ENCODE measurements around the gene AKAP13. TPM values are rescaled to one million over a fixed set of nuclear protein-coding genes. Genes with fewer than 3 reads are reported as not detected.

Gene AKAP13
- total and polyA plus RNA-seq, 2 of the 13 experiments (the other 11 are each of a cell fraction or from before 2014, with no cell fraction given) = 6.7 to 27.1 TPM

GRCh38 chr15:85475317-85475701 lies 94.9 kb downstream of the AKAP13 start:
- Histone ChIP-seq H3K4me1 (ENCODE audit: insufficient read depth, low read length) (peaks cover 27% of the 10 kb centered on the region), H4K20me1 (ENCODE audit: insufficient read depth, low read length) (no peaks in the 10 kb centered on the region; the same call in 1 of the 2 replicates), H2AFZ (ENCODE audit: low read length) (no peak overlapping the region), H3K27me3 (ENCODE audit: control insufficient read depth in 1 of 2, insufficient read depth in 2 of 2, low read length in 2 of 2) (no peaks in the 10 kb centered on the region), H3K36me3 (replicated peaks in 1 of 2; ENCODE audit: control insufficient read depth in 1 of 2, insufficient read depth in 2 of 2, low read length in 2 of 2) (no peaks in the 10 kb centered on the region), H3K4me2 (ENCODE audit: low read depth, low read length) (no peak overlapping the region), H3K4me3 (replicated peaks in 1 of 3; ENCODE audit: insufficient read depth in 1 of 3, low read depth in 2 of 3, low read length in 3 of 3) (no peak overlapping the region), H3K27ac (ENCODE audit: extremely low read length, insufficient read depth, low read length) (no peak overlapping the region), H3K79me2 (ENCODE audit: insufficient read depth, low read length) (peaks cover 10% of the 10 kb centered on the region), H3K9ac (ENCODE audit: insufficient read depth, low read depth, low read length) (no peak overlapping the region), H3K9me3 (ENCODE audit: low read length) (no peaks in the 10 kb centered on the region)
- no TSS peak for BruUV-seq (replicated peaks)
- no peak for ATAC-seq
- in situ Hi-C loops (cut with HindIII; ENCODE audit: extremely low pct_ligation_motif_present, low pct_unique_long_range_greater_than_20kb) (no loop called here), intact Hi-C loops (cut with micrococcal nuclease; ENCODE audit: unreplicated experiment) (no loop called here)
- ChIA-PET POLR2A (no interaction called here), CTCF (ENCODE audit: low intra/inter-chr PET ratio, low total read pairs) (no interaction called here)
- no peak for TF ChIP-seq ZBTB42 (CRISPR knock-in tag; IDR thresholded peaks at IDR 0.05)
- TF ChIP-seq, protein P1, sequence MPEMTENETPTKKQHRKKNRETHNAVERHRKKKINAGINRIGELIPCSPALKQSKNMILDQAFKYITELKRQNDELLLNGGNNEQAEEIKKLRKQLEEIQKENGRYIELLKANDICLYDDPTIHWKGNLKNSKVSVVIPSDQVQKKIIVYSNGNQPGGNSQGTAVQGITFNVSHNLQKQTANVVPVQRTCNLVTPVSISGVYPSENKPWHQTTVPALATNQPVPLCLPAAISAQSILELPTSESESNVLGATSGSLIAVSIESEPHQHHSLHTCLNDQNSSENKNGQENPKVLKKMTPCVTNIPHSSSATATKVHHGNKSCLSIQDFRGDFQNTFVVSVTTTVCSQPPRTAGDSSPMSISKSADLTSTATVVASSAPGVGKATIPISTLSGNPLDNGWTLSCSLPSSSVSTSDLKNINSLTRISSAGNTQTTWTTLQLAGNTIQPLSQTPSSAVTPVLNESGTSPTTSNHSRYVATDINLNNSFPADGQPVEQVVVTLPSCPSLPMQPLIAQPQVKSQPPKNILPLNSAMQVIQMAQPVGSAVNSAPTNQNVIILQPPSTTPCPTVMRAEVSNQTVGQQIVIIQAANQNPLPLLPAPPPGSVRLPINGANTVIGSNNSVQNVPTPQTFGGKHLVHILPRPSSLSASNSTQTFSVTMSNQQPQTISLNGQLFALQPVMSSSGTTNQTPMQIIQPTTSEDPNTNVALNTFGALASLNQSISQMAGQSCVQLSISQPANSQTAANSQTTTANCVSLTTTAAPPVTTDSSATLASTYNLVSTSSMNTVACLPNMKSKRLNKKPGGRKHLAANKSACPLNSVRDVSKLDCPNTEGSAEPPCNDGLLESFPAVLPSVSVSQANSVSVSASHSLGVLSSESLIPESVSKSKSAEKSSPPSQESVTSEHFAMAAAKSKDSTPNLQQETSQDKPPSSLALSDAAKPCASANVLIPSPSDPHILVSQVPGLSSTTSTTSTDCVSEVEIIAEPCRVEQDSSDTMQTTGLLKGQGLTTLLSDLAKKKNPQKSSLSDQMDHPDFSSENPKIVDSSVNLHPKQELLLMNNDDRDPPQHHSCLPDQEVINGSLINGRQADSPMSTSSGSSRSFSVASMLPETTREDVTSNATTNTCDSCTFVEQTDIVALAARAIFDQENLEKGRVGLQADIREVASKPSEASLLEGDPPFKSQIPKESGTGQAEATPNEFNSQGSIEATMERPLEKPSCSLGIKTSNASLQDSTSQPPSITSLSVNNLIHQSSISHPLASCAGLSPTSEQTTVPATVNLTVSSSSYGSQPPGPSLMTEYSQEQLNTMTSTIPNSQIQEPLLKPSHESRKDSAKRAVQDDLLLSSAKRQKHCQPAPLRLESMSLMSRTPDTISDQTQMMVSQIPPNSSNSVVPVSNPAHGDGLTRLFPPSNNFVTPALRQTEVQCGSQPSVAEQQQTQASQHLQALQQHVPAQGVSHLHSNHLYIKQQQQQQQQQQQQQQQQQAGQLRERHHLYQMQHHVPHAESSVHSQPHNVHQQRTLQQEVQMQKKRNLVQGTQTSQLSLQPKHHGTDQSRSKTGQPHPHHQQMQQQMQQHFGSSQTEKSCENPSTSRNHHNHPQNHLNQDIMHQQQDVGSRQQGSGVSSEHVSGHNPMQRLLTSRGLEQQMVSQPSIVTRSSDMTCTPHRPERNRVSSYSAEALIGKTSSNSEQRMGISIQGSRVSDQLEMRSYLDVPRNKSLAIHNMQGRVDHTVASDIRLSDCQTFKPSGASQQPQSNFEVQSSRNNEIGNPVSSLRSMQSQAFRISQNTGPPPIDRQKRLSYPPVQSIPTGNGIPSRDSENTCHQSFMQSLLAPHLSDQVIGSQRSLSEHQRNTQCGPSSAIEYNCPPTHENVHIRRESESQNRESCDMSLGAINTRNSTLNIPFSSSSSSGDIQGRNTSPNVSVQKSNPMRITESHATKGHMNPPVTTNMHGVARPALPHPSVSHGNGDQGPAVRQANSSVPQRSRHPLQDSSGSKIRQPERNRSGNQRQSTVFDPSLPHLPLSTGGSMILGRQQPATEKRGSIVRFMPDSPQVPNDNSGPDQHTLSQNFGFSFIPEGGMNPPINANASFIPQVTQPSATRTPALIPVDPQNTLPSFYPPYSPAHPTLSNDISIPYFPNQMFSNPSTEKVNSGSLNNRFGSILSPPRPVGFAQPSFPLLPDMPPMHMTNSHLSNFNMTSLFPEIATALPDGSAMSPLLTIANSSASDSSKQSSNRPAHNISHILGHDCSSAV (CRISPR knock-in tag; IDR thresholded peaks at IDR 0.05; ENCODE audit: borderline replicate concordance) = no peak
- TF ChIP-seq, protein P2, sequence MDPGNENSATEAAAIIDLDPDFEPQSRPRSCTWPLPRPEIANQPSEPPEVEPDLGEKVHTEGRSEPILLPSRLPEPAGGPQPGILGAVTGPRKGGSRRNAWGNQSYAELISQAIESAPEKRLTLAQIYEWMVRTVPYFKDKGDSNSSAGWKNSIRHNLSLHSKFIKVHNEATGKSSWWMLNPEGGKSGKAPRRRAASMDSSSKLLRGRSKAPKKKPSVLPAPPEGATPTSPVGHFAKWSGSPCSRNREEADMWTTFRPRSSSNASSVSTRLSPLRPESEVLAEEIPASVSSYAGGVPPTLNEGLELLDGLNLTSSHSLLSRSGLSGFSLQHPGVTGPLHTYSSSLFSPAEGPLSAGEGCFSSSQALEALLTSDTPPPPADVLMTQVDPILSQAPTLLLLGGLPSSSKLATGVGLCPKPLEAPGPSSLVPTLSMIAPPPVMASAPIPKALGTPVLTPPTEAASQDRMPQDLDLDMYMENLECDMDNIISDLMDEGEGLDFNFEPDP (CRISPR knock-in tag; conservative IDR thresholded peaks at IDR 0.05) = no peak
- no peak for TF ChIP-seq PHF5A (CRISPR knock-in tag; IDR thresholded peaks at IDR 0.05; ENCODE audit: low read depth, unreplicated experiment)
- no peak for TF ChIP-seq ZFP41 (CRISPR knock-in tag; IDR thresholded peaks at IDR 0.05; ENCODE audit: borderline replicate concordance)
- TF ChIP-seq ZNF607 (CRISPR knock-in tag; IDR thresholded peaks at IDR 0.05; ENCODE audit: borderline replicate concordance) = no peak
- TF ChIP-seq SAP130 (CRISPR knock-in tag; IDR thresholded peaks at IDR 0.05; ENCODE audit: low read depth) = no peak
- no peak for TF ChIP-seq KDM2A (CRISPR knock-in tag; IDR thresholded peaks at IDR 0.05; ENCODE audit: borderline replicate concordance, low read depth)
- no peak for TF ChIP-seq RARG (CRISPR knock-in tag; IDR thresholded peaks at IDR 0.05; ENCODE audit: low read depth)
- TF ChIP-seq ZNF552 (CRISPR knock-in tag; IDR thresholded peaks at IDR 0.05; ENCODE audit: borderline replicate concordance) = no peak
- 94% methylated on average over 1 of the region's 1 CpG for WGBS (ENCODE audit: low lambda C conversion rate)
- no peak for FAIRE-seq
- no peak for DNase-seq (ENCODE audit: low spot score)
